HG03432 (cell line): ENCODE results near the gene FAM180A.
"Not testable (repeated sequence)": the region's sequence is repeated elsewhere in the genome, so short reads cannot be mapped to it uniquely, and the experiment has no call there.

Experiments used
- ATAC-seq: cut with Tn5 transposase; IDR thresholded peaks from one replicate; pipeline ENCODE4 v1.9.1; 2021; ENCODE audit warnings: mild to moderate bottlenecking, moderate library complexity; ENCODE audit not compliant: unreplicated experiment

FAM180A gene

DNA sequence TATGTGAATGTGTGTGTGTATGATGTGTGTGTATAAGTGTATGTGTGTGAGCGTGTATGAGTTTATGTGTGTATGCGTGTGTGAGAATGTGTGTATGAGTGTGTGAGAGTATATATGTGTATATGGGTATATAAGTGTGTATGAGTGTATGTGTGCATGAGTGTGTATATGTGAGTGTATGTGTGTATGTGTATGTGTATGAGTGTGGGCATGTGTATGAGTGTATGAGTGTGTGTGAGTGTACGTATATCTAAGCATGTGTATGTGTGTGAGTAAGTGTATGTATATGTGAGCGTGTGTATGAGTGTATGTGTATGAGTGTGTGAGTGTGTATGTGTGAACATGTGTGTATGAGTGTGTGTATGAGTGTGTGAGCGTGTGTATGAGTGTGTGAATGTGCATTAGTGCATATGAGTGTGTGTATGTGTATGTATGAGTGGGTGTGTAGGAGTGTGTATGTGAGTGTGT lies 33.5 kb downstream of the FAM180A start:
- no peak for ATAC-seq

DNA sequence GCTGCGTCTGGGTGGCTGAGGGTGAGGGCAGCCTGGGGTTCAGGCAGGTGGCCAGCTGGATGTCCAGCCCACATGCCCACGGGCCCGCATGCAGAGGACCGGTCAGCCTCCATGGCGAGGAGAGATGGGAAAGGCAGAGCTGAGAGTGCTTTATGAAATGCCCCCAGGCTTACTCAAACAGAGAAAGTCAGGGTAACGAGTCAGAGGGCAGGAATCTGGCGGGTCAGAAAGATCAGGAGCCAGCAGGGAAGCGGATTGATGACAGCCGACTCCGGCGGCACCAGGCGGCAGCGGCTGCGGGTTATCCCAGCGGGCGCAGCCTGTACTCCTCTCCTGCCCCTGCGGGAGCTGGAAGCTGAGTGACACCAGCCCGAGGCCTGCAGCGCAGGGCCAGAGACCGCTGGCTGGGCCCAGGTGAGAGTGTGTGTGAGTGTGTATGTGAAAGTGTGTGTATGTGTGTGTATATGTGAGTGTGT lies 34.0 kb downstream of the FAM180A start:
- ATAC-seq: no peak

- ATAC-seq: no peak
Measured at GRCh38 chr7:135713836-135714470, 34.7 kb downstream of the FAM180A start.

- no peak for ATAC-seq
Measured at GRCh38 chr7:135712796-135713195, 35.8 kb downstream of the FAM180A start.

- peak; percentile 39 for ATAC-seq
Measured at GRCh38 chr7:135712182-135712782, 36.3 kb downstream of the FAM180A start.

- ATAC-seq: no peak
Measured at GRCh38 chr7:135711139-135711469, 37.5 kb downstream of the FAM180A start.

DNA sequence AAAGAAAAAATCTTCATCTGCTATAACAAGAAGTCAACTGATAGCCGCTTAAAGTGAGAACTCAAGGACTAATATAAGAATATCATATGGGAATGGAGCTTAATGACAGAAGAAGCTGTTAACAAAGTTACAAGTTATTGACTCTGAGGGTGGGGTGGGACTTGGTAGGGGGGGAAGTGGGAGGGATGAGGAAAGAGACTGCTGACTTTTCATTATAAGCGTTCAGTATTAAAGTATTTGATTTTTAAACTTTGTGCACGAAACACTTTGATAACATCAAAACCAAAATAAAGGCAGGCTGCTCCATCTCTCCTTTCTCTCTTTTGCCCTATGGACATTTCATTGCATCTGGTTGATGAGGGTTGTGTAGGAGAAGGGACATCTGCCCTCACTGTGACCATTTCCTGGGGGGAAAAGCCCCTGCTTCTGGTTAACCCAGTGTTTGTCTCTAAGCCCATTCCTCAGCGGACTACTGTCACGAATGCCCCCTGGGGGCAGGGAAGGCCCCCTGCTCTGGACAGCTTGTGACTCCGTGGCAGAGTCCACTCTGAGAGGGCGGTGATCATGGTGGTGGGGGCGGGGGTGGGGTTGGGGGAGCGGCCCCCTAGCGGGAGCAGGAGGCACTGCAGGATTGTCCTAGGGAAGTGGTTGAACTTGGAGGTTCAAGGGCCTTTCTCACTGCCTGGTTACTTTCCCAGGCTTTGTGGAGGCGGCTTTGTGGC lies 38.0 kb downstream of the FAM180A start:
- ATAC-seq: peak; percentile 42

DNA sequence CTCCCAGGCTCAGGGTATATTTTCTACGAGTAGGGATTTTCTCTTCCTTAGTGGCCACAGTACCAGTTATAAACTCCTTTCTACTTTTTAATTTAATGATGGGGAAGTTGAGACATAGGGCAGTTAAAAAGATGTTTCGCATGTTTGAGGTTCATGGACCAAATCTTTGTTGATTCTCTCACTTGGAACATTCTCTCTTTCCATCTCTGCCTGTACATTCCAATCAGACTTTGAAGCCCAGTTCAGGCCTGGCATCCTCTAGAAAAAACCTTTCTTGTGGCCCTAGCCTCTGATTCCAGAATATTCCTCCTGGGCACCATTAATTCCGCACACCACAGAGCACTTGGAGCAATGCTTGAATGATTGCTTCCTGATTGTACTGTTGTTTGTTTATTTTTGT lies 39.1 kb downstream of the FAM180A start:
- no peak for ATAC-seq

DNA sequence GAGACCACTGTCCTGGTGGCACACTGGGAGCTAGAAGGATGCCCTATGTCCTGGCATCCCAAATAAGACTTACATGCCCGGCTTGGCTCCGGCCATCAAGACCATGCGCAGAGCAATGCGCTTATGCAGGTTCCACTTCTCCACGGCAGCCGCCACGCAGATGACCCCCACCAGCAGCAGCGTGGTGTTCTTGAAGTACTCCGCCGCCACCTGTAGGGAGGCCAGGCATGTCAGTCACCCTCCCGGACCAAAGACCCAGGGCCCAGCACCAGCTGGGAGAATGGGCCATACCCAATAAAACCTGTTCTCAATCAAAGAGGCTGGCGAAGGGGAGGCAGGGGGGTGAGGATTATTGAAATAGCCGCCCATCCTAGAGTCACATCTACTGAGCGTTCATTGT lies 40.6 kb downstream of the FAM180A start:
- ATAC-seq: no peak

- no peak for ATAC-seq
Measured at GRCh38 chr7:135707570-135707966, 41.0 kb downstream of the FAM180A start.

- ATAC-seq: no peak
Measured at GRCh38 chr7:135706858-135707569, 41.6 kb downstream of the FAM180A start.

- ATAC-seq: no peak
Measured at GRCh38 chr7:135706038-135706742, 42.4 kb downstream of the FAM180A start.

- ATAC-seq: no peak
Measured at GRCh38 chr7:135704698-135705097, 43.9 kb downstream of the FAM180A start.

- no peak for ATAC-seq
Measured at GRCh38 chr7:135704074-135704473, 44.5 kb downstream of the FAM180A start.

DNA sequence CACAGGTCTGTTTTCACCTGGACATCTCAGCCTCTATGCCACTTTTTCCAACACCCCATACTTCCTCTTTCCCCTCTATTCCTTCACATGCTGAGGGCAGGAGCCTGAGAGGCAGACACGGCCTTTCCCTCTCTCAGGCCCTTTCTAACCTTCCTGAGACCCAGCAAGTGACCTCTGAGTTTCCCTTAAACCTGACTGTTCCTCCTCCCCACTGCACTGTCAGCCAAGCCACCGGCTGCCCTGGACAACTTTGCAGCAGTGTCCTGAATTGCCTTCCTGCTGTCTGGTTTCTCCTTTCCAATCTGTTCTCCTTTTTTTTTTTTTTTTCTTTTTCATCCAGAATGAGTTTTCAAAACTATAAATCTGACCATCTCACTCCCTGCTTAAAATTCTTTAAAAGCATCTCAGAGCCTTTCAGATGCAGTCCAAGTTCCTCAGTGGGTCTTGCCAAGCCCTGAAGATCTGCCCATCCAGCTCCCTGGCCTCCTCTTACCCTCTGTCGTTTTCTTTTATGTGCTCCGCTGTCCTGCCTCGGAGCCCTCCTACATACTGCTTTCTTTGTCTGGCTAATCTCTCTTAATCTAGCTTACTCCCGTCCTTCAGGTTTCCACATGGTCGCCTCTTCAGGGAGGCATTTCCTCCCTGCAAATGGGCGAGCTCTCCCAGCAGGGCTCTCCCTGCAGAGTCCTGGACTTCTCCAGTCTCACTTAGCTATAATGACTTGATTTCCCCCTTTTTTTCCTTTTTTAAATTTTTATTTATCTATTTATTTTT lies 51.1 kb downstream of the FAM180A start:
- no peak for ATAC-seq

GRCh38 chr7:135693558-135693957 lies 55.1 kb downstream of the FAM180A start:
- ATAC-seq: no peak

DNA sequence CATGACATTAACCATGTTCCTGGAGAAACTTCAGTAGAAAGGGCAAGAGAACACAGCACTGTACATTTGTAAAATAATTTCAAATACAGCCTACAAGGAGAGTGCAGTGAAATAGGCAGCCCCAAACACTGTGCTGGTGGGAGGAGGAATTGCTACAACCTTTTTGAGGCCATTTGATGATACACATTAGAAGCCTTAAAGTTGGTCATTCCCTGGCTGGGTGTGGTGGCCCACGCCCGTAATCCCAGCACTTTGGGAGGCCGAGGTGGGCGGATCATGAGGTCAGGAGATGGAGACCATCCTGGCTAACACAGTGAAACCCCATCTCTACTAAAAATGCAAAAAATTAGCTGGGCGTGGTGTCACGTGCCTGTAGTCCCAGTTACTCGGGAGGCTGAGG lies 56.0 kb downstream of the FAM180A start:
- ATAC-seq: not testable (repeated sequence)

- no peak for ATAC-seq
Measured at GRCh38 chr7:135692055-135692454, 56.6 kb downstream of the FAM180A start.

DNA sequence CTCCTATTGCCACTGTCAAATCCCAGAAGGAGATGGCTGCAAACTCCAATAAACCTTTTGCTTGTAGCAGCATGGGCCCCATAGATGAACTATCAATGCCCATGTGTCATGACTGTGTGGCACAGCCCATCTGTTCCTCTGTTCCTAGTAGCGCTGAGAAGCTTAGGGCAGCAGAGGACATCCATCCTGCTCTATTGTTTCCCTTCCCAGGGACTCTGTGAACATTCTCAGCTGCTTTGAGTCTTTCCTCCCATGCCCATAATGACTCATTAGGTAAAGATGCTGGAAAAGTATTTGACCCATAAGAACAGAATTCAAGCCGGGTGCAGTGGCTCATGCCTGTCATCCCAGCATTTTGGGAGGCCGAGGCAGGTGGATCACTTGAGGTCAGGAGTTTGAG lies 58.0 kb downstream of the FAM180A start:
- no peak for ATAC-seq

DNA sequence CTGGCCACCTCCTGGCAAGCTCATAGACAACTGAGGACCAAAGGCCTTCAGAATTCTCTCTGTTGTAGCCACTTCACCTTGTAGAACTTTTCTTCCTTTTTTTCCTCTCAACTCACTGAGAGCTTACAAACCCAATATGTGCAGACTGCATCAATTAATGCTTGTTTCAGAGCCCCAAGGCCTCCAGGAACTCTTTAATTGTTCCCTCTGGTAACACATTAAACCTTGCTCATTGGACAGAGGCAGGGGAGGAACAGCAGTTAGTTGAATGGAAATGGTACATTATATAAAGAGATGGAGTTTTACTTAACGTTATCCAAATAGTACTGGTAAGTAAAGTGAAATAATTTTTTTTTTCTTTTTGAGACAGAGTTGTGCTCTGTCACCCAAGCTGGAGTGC lies 61.1 kb downstream of the FAM180A start:
- no peak for ATAC-seq
